Measurements from ENCODE around the gene ATAD3B.
A peak's percentile ranks its signal among the peaks of the same experiment; 100 is the strongest.
"Not testable (repeated sequence)": the region's sequence is repeated elsewhere in the genome, so short reads cannot be mapped to it uniquely, and the experiment has no call there.

ATAD3B gene

DNA sequence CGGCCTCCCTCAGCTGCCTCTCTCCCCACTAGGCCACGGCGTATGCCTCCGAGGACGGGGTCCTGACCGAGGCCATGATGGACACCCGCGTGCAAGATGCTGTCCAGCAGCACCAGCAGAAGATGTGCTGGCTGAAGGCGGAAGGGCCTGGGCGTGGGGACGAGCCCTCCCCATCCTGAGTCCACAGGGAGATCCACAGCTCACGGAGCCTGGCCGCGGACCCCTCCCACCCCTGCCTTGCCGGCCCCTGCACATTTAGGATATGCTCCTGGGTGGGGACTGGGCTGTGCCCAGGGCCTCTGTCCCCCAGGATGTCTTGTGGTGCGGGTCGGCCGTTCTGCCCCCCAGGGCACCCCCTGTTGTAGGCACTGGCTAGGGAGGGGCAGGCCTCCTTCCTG, 62.3 kb downstream of the ATAD3B start:
- DNase-seq (ENCODE audit: low spot score): not testable (repeated sequence)

DNA sequence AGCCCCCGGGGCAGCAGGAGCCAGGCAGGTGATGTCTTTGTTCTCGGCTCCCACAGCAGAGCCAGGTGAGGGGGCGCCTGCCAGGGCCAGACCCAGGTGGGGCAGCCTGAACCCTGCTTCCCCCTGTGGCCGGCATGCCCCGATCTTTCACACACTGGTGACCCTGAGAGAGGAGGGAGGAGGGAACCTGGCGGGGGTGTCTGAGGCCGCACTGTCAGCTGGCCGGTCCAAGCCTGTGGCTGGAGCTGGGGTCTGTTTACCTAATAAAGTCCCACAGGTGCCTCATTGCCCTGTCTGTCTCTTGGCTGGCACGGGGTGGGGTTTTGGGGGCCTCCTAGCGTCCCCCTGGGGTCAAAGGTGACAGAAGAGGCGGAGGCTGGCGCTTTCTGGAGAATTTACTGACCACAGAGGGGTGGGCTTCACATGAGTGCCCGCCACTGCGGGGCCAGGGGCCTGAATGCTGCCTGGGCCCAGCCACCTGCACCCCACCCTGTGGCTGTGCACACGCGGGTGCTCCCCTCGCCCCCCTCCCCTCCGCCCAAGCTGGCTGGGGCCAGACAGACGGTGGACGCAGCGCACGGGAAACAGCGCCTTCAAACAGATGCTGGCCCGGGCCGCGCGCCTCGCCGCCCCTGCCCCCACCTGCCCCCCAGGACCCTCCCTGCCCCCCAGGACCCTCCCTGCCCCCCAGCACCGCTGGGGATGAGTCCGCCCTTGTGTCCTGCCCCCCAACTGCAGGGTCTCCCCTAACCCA, 63.0 kb downstream of the ATAD3B start:
- DNase-seq (ENCODE audit: low spot score): no peak

DNA sequence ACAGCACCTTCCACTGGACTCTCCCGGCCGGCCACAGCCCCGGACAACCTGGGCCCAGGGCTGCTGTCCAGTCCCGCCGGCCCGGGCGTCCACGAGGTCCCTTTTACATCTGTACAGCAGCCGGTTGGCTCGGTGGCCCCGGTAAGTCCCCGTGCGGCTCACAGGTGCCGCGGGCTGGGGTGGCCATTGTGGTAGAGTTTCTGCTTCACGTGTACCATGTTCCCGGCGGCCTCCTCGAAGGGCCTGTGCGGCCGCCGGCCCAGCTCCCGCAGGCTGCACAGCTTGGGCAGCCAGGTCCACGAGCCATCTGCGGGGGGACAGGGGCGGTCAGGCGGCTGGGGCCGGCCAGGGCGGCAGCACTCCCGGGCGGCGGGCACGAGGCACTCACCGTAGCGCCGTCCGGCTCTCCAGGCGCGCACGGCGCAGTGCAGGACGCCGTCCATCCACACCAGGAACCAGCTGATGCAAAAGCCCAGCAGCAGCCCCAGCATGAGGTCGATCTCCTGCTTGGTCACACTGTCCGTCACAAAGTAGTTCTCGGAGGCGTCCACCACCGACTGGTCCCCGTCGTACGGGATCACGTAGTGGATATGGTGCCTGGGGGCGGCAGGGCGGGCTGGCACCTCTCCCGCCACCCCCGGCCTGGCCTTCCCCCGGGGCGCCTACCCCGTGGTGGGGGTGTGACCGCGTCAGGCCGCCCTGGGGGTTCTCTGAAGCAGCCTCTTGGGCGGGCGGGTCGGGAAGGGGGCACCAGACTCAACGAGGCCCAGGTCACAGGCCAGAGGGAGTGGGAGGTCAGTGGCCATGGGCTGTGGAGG, 63.8 kb downstream of the ATAD3B start:
- no peak for DNase-seq (ENCODE audit: low spot score)

DNA sequence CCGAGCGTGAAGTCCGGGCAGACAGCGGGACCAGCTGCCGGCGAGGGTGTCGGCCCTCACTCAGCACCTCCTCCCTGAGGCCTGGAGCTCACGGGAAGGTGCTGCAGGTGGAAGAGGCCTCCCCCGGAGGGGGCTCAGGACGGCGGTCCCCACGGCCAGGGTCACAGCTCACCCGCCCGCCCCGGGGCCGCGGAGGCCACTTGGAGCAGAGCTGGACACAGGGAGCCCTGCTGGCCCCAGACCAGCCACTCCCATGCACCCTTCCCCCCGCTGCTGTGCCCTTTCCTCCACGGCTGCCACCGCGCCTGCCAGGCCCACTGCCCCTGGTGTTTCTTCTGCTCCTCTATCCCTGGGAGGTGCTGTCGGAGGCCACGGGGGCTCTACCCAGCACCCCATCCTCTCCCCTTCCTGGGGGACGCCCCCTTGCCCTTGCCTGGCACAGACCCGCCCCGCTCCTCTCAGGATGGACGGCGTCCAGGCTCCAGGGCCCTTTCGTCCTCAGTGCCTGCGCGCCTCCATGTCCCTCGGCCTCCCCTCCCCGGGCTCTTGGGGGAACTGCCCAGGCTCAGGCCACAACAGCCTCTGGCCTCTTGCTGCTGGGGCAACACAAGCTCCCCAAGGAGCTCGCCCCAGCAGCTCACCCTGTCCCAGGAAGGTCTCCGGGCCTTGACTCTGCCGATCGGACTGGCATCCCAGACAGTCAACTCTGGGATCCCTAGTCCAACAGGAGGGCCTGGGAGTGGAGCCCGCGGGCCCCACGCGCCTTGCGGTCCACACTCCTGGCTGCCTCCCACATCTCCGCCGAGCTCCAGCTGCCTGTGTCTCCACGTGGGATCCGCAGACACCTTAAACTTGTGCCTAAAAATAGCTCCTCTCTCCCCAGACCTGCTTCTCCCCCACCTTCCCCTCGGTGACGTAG, 64.7 kb downstream of the ATAD3B start:
- DNase-seq (ENCODE audit: low spot score): no peak

DNA sequence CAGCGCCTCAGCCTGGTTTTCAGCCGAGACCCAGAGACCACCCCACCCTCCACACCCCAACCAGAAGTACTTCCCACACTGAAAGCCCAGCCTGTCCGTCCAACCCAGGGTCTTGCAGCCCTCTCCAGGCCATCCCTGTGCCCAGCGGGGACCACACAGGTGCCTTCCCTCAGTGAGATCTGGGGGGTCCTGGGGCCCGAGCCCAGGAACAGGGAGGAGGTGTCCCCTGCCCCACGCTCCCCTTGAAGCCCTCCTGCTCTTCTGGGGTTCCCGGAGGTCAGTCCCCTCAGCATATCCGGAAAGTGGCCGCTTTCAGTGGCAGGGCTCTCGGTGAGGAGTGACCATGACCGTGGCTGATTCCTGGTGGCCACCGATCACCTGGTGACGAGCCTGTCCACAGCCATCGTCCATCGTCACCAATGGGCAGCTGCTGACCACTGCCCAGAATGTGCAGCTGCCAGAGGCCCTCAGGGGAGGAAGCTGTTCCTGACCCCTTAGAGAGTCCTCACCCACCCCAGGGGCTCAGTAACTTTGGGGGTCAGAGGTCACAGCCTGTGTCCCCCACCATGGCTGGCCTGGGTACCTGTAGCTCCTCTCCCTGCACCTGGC, 65.5 kb downstream of the ATAD3B start:
- no peak for DNase-seq (ENCODE audit: low spot score)

DNA sequence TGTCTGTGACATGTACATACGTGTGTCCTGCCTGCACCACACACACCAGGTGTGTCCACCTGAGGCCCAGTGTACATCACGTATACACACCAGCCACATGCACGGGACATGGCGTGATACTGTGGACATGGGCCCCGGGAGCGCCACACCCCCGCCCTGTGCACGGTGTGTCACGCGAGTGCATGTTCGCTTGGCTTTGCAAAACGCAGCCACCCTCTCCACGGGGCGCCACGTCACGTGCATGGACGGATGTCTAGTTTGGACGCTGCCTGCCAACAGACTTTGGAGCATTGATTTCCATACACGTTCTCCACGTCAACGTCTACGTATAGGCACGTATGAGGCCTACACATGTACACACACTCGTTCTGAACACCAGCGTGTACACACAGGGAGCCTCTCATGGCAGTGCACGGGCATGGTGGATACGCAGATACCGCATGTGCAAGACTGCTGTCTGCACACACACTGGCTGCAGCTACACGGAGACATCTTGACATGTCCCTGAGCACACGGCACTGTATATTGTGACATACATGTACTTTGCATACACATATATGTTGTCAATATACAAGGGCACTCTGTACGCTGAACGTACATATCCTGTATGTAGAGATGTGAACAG, 66.2 kb downstream of the ATAD3B start:
- DNase-seq (ENCODE audit: low spot score): no peak

DNA sequence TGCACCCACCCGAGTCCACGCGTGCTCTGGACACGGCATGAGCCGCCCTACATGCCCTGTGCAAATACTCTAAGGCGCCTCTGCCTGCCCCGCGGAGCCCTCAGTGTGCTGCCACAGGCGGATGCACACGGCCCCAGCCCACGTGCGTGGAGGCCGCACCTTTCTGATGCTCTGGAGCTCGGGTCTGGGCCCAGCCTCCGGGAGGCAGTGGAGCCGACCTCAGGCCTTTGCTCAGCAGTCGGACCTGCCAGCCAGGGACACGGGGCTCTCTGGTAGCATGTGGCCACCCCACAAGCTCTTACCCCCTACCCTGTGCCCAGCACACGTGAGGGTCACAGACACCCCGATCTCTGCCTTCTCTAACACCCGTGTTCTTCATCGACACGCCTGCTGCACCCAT, 66.8 kb downstream of the ATAD3B start:
- DNase-seq (ENCODE audit: low spot score): no peak

DNA sequence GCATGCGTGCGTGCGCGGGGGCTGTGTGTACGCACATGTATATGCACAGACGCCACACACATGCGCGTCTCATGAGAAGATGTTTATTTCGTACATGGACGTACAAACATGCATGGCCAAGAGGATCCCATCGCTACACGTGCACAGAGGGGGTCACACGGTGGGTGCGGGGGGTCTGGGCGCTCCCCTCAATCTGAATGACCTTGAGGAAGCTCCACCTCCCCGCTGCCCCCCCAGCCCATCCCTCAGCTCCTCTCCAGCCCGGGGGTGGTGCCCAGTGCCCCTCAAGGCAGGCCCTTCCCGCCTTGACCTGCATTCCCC, 67.4 kb downstream of the ATAD3B start:
- DNase-seq (ENCODE audit: low spot score): no peak

DNA sequence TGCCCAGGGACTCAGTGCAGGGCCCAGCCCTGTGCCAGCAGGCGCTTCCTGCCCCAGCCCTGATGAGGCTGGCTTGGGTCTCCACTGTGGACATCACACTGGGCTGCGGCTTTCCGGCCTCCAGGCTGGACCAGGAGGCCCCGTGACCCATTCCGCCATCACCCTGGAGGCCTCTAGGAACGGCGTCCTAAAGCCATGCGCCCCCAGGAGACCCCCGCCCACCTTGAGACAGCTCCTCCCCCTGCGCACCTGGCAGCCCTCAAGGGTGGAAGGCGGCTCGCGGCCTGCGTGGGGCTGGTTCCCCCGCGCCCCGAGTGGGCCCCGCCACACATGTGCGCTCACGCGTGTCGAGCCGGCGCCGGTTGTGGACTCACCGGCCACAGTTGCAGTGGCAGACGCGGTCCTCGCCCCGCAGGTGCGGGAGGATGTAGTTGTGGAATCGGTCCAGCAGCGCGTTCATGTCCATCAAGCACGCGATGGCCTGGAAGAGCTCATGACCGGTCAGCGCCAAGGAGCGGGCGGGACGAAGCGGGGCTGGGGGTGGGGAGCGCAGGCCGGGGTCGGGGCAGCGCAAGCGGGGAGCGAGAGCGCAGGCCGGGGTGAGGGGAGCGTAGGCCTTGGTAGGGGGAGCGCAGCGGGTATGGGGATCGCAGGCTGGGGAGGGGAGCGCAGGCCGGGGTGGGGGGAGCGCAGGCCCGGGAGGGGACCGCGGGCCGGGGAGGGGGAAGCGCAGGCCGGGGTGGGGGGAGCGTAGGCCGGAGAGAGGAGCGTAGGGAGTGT, 67.9 kb downstream of the ATAD3B start:
- DNase-seq (ENCODE audit: low spot score): peak; percentile 46

DNA sequence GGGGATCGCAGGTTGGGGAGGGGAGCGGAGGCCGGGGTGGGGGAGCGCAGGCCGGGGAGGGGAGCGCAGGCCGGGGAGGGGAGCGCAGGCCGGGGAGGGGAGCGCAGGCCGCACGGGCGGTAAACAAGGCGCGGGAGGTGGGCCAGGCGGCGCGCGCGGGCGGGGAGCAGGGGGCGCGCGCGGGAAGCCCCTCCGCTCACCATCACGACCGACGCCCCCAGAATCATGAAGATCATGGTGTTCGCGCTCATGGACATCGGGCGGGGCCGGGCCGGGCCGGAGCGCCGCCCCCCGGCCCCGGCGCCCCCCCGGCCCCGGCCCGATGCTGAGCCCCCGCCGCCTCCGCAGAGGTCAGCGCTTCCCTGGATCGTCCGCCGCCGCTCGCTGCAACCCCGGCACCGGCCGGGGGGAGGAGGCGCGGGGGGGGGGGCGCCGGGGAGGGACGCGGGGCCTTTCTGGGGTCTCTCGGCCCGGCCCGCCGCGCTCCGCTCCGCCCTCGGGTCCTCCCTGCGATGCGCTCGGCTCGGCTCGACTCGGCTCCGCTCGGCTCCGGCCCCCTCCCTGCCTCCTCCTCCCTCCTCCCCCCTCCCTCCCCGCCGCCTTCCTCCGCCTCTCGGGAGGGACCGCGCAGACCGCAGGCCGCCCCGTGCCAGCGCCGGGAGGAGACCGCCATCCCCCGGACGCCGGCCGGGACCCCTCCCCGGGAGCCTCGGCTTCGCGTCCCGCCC, 68.7 kb downstream of the ATAD3B start, which contains the start of gene TMEM240:
TMEM240 (minus strand) TSS at position 535 of the 728 bp plus-strand sequence; CDS start at position 257, 278 bp downstream.
- DNase-seq (ENCODE audit: low spot score): peak; percentile 69

DNA sequence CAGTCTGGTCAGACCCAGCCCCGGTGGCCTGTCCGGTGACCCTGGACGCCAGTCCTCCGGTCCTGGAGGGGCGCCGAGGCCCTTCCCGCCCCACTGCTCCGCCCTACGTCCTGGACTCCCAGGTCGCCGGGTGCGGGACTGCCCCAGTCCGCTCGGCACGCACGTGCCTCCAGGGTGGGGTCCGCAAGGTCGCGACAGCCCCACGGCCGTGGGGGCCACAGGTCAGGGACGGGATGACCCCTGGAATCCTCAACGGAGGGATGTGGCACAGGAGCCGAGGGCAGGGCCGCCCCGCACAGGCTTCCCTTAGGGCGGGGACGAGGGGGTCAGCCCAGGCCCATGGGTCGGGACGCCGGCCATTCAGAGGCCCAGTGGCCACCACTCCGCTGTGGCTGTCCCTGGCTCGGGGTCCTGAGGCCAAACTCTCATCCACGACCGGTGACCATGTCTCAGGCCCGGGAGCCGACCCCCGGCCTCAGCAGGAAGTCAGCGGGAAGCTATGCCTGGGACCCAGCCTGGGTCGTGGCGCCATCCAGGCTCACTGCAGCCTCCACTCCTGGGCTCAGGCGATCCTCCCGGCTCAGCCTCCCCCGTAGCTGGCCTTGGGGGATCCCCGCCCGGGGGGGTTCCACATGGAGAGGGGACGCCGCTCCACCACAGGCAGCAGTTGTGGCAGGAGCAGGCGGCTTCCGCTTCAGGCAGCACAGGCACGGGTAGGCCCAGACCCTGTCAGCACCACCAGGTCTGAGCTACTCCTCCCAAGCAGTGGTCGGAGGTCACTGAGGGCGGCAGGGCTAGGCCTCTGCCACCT, 69.5 kb downstream of the ATAD3B start:
- no peak for DNase-seq (ENCODE audit: low spot score)

DNA sequence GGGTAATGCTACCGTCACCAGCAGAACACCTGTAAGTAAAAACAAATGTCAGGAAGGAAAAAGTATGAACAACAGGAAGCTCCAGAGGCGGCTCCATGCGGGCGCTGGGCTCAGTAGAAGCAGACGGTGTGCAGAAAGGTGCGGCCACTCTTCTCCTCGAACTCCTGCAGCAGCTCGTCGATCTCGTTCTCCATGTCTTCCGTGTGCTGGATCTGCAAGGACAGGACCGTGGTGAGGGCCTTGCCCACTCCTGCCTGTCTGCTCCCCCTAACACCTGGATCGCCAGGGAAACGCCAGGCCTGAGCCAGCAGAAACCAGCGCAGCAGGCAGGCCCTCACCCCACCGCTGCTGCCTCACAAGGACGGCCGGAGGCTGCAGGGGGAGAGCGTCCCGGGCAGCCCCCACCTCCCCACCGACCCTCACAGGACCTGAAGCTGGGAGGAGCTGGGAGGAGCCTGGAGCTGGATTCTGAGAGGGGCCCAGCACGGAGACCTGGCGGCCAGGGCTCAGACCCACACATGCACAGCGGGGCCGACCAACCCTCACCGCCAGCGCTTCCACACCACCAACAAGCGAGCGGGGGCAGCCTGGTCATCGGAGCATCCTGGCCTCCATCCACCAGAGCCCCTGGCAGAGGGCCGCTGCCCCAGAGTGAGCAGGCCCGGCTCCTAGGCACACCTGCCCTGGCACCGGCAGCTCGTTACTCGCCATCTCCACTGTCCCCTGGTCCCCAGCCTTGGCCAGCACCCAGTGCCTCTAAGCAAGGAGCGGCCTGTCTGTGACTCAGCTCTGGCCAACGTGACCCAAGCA, 70.6 kb downstream of the ATAD3B start:
- DNase-seq (ENCODE audit: low spot score): no peak

DNA sequence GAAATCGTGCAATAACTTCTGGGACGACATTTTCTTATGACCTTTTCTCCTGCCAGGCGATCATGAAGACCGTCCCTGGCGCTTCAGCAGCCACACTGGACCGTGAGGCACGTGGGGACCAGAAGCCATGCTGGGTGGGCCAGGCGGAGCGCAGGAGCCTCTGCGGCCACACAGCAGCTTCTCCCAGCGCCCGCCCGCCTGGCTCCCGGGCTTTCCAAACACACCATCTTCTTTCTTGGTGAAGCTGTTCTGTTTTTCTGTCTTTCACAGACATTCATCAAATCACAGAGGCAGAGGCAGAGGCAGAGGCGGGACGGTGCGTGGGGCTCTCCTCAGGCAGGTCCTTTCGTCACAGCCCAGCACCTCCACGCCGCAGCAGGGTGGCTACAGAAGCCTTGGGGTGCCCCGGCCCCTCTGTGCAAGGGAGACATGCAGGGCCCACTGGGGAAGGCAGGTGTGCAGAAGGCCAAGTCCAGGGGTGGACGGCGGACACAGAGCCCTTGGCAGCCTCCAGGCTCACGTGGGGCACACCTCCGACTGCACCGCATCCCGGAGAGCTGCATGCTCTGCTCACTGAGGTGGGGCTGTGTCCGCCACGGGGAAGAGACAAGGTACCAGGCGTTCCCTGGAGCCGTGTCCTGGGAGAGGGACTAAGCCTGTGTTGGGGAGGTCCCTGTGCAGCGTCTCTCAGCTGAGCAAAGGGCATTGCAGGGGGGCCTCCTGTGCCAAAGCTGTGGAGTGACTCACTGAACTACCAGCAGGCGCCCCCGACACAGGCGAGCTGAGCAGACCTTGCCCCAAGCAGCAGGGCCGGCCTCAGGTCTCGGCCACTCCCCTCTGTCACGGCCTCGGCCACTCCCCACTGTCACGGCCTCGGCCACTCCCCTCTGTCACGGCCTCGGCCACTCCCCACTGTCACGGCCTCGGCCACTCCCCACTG, 71.5 kb downstream of the ATAD3B start:
- DNase-seq (ENCODE audit: low spot score): no peak

DNA sequence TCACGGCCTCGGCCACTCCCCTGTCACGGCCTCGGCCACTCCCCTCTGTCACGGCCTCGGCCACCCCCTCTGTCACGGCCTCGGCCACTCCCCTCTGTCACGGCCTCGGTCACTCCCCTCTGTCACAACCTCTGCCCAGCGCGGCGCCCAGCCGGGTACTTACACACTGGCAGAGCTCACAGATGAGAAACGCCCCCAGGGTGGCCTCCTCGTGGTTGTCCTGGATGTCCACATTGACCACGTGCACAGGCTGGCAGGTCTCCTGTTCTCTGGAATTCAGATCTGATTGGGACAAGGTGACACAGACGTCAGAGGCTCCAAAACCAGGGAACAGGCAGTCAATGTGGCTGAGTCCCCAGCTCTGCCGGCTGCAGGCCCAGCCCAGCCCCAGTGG, 72.1 kb downstream of the ATAD3B start:
- no peak for DNase-seq (ENCODE audit: low spot score)

DNA sequence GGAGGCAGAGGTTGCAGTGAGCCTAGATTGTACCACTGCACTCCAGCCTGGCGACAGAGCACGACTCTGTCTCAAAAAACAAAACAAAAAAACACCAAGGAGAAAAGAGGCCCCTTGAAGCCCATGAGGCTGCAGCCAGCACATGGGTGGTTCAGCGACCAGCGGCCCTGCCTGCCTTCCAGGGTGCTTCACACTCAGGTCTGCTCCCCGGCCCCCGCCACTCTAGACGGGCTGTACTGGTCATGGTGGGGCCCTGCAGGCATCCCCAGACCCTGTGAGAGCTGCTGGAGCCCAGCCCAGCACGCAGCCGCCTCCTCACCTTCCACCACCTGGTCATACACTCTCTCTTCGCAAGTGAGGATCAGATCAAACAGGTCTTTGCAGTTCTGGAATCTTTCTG, 73.0 kb downstream of the ATAD3B start:
- DNase-seq (ENCODE audit: low spot score): no peak

All from cerebellar cortex (tissue), 1 donor.